K562 (cell line): ENCODE measurements around the gene SPCS3. TPM values are rescaled to one million over a fixed set of nuclear protein-coding genes. Genes with fewer than 3 reads are reported as not detected.

Experiments used
- ID3 ChIP-seq, 2 experiments: fragments of 250-450 bp in 1 of 2; fragments of 450-650 bp in 1 of 2; sonication (Bioruptor Pico) in 1 of 2; IDR thresholded peaks; 2 replicates each; pipeline versions ENCODE4 v1.6.1 to v1.8.0; 2016 to 2021; ENCODE audit warnings: mild to moderate bottlenecking in 2 of 2, moderate library complexity in 2 of 2, missing compliant biosample characterization in 1 of 2, missing genetic modification characterization in 1 of 2
- TRIM25 ChIP-seq: fragments of 450-650 bp; IDR thresholded peaks from 2 replicates; pipeline ENCODE4 v1.7.0; 2016; ENCODE audit warnings: borderline replicate concordance
- ZNF561 ChIP-seq: fragments of 450-650 bp; formaldehyde crosslinking; conservative IDR thresholded peaks from 2 replicates; pipeline ENCODE4 v1.4.0; 2020; ENCODE audit warnings: mild to moderate bottlenecking, moderate library complexity
- polyA plus RNA-seq, 8 experiments: library from polyadenylated mRNA; depleted of rRNA in 4 of 8; stranded (reverse) in 5 of 8; unstranded in 3 of 8; fragments of >200 nt; fragmentation: Nextera tagmentation in 2 of 8; fragmentation: Illumina TruSeq in 1 of 8; extraction: Ambion mirVana in 2 of 8; extraction: Trizol in 1 of 8; gene quantifications; 2 replicates each; pipeline versions ENCODE4 v1.2.1 to v1.2.3, GENCODE V29; 2011 to 2014; ENCODE audit warnings: inconsistent platforms in 1 of 8, missing spikeins in 1 of 8
- total RNA-seq, 7 experiments: library from RNA; depleted of rRNA in 6 of 7; stranded (reverse); fragments of >200 nt in 6 of 7; fragmentation: Illumina TruSeq in 2 of 7; extraction: Trizol in 2 of 7; gene quantifications; 2 replicates each; pipeline versions ENCODE4 v1.2.1 to v1.2.3, GENCODE V29; 2011 to 2021; ENCODE audit warnings: low replicate concordance in 1 of 7
- TF ChIP-seq, protein P1 (sequence below), 3 experiments: fragments of 200-800 bp in 1 of 3; fragments of 250-450 bp in 1 of 3; fragments of 450-650 bp in 1 of 3; sonication (Bioruptor Pico) in 1 of 3; sonication (Bioruptor generic) in 1 of 3; formaldehyde crosslinking in 1 of 3; IDR thresholded peaks; 2 replicates each; pipeline versions ENCODE4 v1.6.1 to v1.8.0; 2016 to 2022; ENCODE audit warnings: mild to moderate bottlenecking in 2 of 3, missing genetic modification characterization in 2 of 3, missing compliant biosample characterization in 1 of 3, moderate library complexity in 1 of 3

The SPCS3 gene
- total and polyA plus RNA-seq, 9 of the 15 experiments (the other 6 are each of a cell fraction or from before 2014, with no cell fraction given): 64.6 to 196 (median 85.4) TPM

DNA sequence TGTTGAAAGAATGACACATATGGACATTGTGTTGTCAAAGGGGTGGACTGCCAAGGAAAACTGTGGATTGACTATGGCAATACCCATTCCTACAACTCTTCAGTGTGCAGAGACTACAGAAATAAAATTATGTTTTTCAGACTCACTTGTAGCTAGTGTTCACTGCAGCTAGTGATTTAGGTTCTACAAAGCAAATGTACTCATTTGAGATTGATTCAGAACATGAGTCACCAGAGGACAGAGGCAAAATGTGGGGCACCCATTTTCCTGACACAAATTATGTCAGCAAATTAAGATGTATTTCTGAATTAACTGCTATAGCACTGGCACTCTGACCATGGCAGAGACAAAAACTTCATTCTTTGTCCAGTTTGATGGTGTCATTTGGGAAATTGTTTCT is 40.7 kb downstream of the SPCS3 start (continued):
- TF ChIP-seq TRIM25: no peak
- TF ChIP-seq, protein P1, sequence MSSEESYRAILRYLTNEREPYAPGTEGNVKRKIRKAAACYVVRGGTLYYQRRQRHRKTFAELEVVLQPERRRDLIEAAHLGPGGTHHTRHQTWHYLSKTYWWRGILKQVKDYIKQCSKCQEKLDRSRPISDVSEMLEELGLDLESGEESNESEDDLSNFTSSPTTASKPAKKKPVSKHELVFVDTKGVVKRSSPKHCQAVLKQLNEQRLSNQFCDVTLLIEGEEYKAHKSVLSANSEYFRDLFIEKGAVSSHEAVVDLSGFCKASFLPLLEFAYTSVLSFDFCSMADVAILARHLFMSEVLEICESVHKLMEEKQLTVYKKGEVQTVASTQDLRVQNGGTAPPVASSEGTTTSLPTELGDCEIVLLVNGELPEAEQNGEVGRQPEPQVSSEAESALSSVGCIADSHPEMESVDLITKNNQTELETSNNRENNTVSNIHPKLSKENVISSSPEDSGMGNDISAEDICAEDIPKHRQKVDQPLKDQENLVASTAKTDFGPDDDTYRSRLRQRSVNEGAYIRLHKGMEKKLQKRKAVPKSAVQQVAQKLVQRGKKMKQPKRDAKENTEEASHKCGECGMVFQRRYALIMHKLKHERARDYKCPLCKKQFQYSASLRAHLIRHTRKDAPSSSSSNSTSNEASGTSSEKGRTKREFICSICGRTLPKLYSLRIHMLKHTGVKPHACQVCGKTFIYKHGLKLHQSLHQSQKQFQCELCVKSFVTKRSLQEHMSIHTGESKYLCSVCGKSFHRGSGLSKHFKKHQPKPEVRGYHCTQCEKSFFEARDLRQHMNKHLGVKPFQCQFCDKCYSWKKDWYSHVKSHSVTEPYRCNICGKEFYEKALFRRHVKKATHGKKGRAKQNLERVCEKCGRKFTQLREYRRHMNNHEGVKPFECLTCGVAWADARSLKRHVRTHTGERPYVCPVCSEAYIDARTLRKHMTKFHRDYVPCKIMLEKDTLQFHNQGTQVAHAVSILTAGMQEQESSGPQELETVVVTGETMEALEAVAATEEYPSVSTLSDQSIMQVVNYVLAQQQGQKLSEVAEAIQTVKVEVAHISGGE (CRISPR knock-in tag; IDR thresholded peaks at IDR 0.05): no peak
- no peak for TF ChIP-seq ID3 (CRISPR knock-in tag; IDR thresholded peaks at IDR 0.05)
- no peak for TF ChIP-seq ID3 (tag; IDR thresholded peaks at IDR 0.05)
- TF ChIP-seq ZNF561 (CRISPR knock-in tag): no peak
- TF ChIP-seq, all 486 proteins: peak for 0
